HG03095 (cell line): Measurements from ENCODE around the gene IQSEC1.

Source experiments
- ATAC-seq: cut with Tn5 transposase; IDR thresholded peaks from one replicate; pipeline ENCODE4 v1.9.1; 2021; ENCODE audit warnings: moderate library complexity; ENCODE audit not compliant: unreplicated experiment

IQSEC1 gene

DNA sequence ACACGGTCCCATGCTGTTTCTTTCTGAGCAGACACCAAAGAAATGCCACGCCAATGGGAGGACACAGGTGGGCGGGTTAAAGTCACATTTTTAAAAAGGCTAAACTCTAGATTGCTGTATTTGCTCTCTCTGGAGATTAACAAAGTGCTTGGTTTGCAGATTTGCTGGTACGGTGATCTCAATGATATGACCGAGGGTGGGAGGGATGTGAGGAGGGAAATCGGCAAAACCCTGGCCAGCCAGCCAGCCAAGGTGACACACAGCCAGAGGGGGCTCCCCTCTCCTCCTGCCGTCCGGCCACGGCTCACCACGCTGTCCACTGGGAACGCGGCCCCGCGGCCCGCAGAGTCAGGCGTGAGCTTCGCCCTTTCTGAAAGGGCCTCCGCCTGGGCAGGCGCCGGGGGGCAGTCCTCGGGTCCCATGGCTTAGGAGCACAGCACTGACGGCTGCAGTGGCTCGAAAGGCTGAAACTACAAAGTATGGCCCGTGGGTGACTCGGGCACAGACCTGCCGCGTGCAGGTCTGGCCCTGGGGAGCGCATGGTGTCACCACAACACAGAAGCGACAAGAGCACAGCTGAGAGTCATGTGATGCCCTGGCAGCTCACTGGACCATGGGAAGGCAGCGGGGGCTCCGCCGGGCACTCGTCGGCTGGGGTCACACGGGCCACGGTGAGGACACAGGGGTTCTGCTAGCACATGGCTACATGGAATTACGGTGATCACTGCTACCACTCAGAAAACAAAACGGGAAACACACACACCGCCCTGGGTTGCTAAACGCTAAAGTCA is 174.1 kb downstream of the IQSEC1 start:
- no peak for ATAC-seq

GRCh38 chr3:12898290-12898964 is 174.8 kb downstream of the IQSEC1 start:
- no peak for ATAC-seq

- ATAC-seq = no peak
Observed at GRCh38 chr3:12897381-12898289, 175.6 kb downstream of the IQSEC1 start.

GRCh38 chr3:12896063-12896985 is 176.9 kb downstream of the IQSEC1 start:
- no peak for ATAC-seq

DNA sequence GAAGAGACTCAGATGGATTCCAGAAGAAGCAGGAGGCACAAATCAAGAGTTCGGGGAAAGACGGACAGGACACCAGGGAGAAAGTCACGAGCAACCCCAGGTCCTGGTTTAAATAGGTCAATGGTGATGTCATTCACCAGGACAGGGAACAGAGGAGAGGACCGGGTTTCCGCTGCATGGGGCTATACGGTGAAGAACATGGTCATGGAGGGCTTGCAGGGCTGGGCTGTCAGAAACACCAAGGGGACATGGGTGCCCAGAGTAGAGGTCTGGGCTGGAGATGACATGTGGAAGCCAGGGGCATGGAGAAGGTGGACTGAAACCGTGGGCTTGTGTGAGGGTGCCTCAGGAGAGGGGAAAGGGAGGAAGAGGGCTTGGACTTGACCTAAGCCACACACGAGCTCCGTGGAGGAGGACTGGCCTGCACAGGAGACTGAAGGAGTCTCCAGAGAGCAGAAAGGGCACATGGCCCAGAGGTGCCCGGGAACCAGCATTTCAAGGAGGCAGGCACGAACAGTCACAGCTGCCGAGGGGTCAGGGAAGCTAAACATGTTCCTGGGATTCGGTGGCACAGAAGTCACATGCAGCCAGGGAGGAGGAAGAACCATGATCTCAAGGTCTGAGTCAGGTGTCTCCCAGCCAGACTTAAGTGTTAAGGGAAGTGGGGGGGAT is 177.7 kb downstream of the IQSEC1 start:
- ATAC-seq = no peak

GRCh38 chr3:12894629-12895028 is 178.6 kb downstream of the IQSEC1 start:
- ATAC-seq = no peak

DNA sequence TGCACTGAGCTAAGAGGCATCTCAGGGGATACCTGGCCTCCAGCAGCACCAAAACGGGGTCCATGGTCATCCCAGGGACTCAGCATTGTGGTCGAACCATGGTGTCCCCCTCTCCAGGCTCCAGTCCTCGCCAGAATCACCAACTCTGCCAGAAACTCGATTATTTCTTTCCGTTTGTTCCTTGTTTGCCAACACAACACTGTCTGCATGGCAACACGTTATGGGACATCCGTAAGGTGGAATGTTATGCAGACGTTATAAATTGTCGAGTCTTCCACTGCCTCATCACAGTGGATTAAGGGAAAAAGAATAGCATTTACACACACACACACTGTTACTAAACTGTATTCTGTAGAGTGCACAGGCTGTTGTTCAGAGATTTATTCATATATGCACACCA is 179.4 kb downstream of the IQSEC1 start:
- ATAC-seq = no peak

DNA sequence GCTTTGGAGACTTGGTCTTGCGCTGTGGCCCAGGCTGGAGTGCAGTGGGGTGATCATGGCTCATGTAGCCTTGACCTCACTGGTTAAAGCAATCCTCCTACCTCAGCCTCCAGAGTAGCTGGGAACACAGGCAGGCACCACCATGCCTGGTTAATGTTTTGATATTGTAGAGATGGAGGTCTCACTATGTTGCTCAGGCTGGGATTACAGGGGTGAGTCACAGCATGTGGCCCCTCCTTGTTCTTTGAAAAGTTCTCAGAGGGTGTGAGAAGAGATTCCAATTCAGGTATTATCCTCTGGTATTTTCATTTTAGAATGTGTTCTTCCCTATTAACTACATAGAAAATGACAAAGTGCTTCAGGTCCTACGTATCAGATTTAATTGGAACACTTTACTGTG is 180.0 kb downstream of the IQSEC1 start:
- ATAC-seq = no peak

GRCh38 chr3:12892840-12893189 is 180.4 kb downstream of the IQSEC1 start:
- ATAC-seq = no peak

GRCh38 chr3:12891985-12892839 is 181.0 kb downstream of the IQSEC1 start:
- ATAC-seq = no peak

- no peak for ATAC-seq
Observed at GRCh38 chr3:12891391-12891984, 181.7 kb downstream of the IQSEC1 start.

GRCh38 chr3:12890610-12891390 is 182.4 kb downstream of the IQSEC1 start:
- no peak for ATAC-seq

DNA sequence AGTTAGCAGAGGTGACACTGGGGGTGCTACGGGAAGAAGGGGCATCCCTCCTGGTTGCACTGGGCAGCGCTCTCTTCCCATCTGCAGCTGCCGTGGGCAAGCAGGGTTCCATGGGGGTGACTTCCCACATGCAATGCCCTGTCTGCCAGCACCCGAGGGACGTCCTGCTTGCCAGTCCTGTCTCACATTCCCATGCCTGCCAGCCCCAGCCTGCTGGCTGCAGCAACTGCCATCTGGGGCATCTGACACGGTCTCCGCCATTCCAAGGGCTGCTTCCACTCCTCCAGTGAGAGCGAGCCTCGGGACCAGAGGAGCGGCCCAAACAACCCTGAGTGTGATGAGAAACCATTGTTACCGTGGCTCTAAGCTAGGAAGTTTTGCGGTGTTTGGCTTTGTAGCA is 186.5 kb downstream of the IQSEC1 start:
- ATAC-seq = no peak

GRCh38 chr3:12886106-12886679 is 187.0 kb downstream of the IQSEC1 start:
- peak; percentile 49 for ATAC-seq

DNA sequence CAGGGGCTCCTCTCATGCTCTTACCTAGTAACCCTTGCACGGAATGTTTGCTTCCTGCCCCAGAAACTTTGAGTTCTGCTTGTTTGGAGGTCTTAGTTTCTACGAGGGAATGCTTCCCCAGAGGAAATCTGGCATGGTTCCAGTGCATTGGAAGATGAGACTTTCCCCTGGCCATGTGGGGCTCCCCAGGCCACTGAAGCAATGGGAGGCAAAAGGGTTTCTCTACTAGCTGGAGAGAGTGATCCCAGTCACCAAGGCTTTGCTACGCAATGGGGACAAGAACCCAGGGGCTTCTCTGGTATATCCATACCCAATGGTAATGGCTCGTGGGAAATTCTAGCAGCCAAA is 187.7 kb downstream of the IQSEC1 start:
- ATAC-seq = no peak

DNA sequence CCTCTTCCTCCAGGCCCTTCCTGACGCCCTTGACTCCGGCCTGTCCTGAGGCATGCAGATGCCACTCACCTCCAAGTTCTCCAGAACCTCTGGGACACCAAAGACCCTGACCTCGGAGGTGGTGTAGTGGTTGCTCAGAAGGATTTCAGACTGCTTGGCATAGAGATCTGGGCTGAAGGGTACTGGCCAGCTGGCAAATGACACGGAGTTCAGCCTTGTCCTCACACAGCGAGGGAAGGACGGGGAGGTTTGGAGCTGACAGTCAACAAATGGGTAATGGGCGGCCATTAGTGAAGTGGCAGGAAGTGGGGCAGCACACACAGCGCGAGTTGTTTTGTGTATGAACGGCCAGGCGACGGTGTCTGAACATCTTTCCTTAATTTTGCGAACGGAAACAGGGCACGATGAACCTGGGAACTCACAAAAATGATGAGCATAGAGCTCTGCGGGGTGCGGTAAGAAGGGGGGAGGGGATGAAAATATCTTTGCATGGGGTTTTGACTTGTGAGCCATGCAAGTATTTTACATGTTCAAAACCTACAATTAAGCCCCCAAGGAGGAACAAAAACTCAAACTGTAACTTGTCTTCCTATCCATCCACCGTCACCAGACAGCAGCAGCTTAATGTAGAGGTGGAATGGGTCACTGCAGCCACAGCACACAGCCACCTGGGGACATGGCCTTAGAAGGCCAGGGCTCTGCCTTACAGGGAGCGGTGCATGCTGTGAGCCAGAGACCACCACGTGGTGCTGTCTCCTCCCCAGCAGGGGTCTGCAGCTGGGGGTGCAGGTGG is 188.2 kb downstream of the IQSEC1 start:
- peak; percentile 43 for ATAC-seq

GRCh38 chr3:12884186-12884680 is 189.0 kb downstream of the IQSEC1 start:
- ATAC-seq = no peak
